ENCODE measurements around the gene FXYD1. TPM values are rescaled to one million over a fixed set of nuclear protein-coding genes. Genes with fewer than 3 reads are reported as not detected.

Gene FXYD1
- total and polyA plus RNA-seq, 7 donors, result 210 to 860 (median 542) TPM

GRCh38 chr19:35093430-35093829, 45.2 kb upstream of the FXYD1 start:
- 92 to 98% (median 94%) methylated on average over 5 of the region's 5 CpGs for WGBS, 3 donors
- Histone ChIP-seq H3K4me3 (no peak overlapping the region), H3K4me1 (peaks cover 3% of the 10 kb centered on the region), H3K36me3 (ENCODE audit: insufficient read depth in 1 of 2, low read depth in 1 of 2) (no peaks in the 10 kb centered on the region), H3K9me3 (no peaks in the 10 kb centered on the region), H3K27ac (no peak overlapping the region), H3K27me3 (ENCODE audit: insufficient read depth in 3 of 3, low read length in 2 of 3) (no peaks in the 10 kb centered on the region)
- intact Hi-C loops (cut with DNase I), result loop anchor here in 1 of 2 donors (5.0 kb wide), 1 partner anchor 46 kb away; no protein-coding TSS in a partner anchor
- TF ChIP-seq CTCF (IDR thresholded peaks at IDR 0.05), result no peak
- no peak for DNase-seq
- ATAC-seq, result no peak

GRCh38 chr19:35093941-35094647, 44.5 kb upstream of the FXYD1 start:
- no peaks in the 10 kb centered on the region for H3K27me3 ChIP-seq (ENCODE audit: insufficient read depth in 3 of 3, low read length in 2 of 3)
- TF ChIP-seq CTCF (IDR thresholded peaks at IDR 0.05), result no peak
- H3K4me1 ChIP-seq, result peaks cover 3% of the 10 kb centered on the region
- H3K36me3 ChIP-seq (ENCODE audit: insufficient read depth in 1 of 2, low read depth in 1 of 2), result no peaks in the 10 kb centered on the region
- ATAC-seq (no peak), DNase-seq (no peak)
- intact Hi-C loops (cut with DNase I), result loop anchor here in 1 of 2 donors (5.0 kb wide), 1 partner anchor 47 kb away; no protein-coding TSS in a partner anchor
- no peak overlapping the region for H3K4me3 ChIP-seq
- WGBS, 3 donors, result 72 to 81% (median 79%) methylated on average over 10 to 11 of the region's 11 CpGs
- no peaks in the 10 kb centered on the region for H3K9me3 ChIP-seq
- H3K27ac ChIP-seq, result no peak overlapping the region

- no peak overlapping the region for H3K4me3 ChIP-seq
Observed at GRCh38 chr19:35094656-35095055, 44.0 kb upstream of the FXYD1 start.

GRCh38 chr19:35095667-35096368, 42.8 kb upstream of the FXYD1 start:
- no peak for TF ChIP-seq CTCF (IDR thresholded peaks at IDR 0.05)
- no peak for DNase-seq
- peak in 2 of 4 donors; percentile 43 to 65 for ATAC-seq
- Histone ChIP-seq H3K9me3 (no peaks in the 10 kb centered on the region), H3K36me3 (ENCODE audit: insufficient read depth in 1 of 2, low read depth in 1 of 2) (no peaks in the 10 kb centered on the region), H3K27me3 (ENCODE audit: insufficient read depth in 3 of 3, low read length in 2 of 3) (no peaks in the 10 kb centered on the region), H3K4me3 (no peak overlapping the region), H3K27ac (no peak overlapping the region), H3K4me1 (peaks cover 3% of the 10 kb centered on the region)
- intact Hi-C loops (cut with DNase I), result no loop called here
- 55 to 58% (median 55%) methylated on average over 8 of the region's 8 CpGs for WGBS, 3 donors

More at GRCh38 chr19:35094656-35095055, 44.0 kb upstream of the FXYD1 start:
- TF ChIP-seq CTCF (IDR thresholded peaks at IDR 0.05), result no peak
- no peaks in the 10 kb centered on the region for H3K27me3 ChIP-seq (ENCODE audit: insufficient read depth in 3 of 3, low read length in 2 of 3)
- WGBS, 3 donors, result 89 to 92% (median 92%) methylated on average over 4 of the region's 4 CpGs
- ATAC-seq, result no peak
- H3K4me1 ChIP-seq, result peaks cover 3% of the 10 kb centered on the region
- no peaks in the 10 kb centered on the region for H3K9me3 ChIP-seq
- no peak overlapping the region for H3K27ac ChIP-seq
- no peaks in the 10 kb centered on the region for H3K36me3 ChIP-seq (ENCODE audit: insufficient read depth in 1 of 2, low read depth in 1 of 2)
- intact Hi-C loops (cut with DNase I), result loop anchor here in 1 of 2 donors (5.0 kb wide), 1 partner anchor 47 kb away; no protein-coding TSS in a partner anchor
- DNase-seq, result no peak
